Activated CD8-positive, alpha-beta memory T cell treated with anti-CD3 and anti-CD28 coated beads, Interleukin-2, amount 50 U/mL, for 1 hour (primary cell): Measurements from ENCODE around the gene CXCL1.

Experiments
- DNase-seq: peaks from one replicate; pipeline ENCODE4 v3.0.0-alpha.2; 2020; ENCODE audit errors: extremely low read depth

Gene CXCL1

GRCh38 chr4:73851293-73851692 lies 17.9 kb upstream of the CXCL1 start:
- no peak for DNase-seq

DNA sequence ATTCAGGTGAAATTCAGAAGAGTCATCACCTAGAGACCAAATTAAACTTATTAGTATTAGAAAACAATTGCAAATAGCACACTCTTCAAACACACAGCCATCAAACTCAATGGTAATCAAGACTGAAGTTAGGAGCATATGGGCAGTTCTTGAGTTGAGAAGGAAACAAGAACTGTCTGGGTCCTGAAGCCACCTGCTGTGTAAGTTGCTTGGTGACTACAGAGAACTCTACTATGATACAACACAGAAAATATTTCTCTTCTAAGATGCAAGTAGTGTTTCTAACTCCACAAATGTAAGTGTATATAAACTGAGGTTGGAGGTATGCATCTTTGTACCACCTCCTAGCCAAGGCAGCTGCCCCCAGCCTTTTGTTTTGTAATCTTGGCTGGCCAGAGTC lies 16.4 kb upstream of the CXCL1 start:
- DNase-seq = no peak

GRCh38 chr4:73853246-73853704 lies 15.9 kb upstream of the CXCL1 start, which contains the start of gene PF4V1:
TSS of gene PF4V1 (plus strand) at chr4:73853296. CDS start at chr4:73853363, 67 bp downstream.
- no peak for DNase-seq

DNA sequence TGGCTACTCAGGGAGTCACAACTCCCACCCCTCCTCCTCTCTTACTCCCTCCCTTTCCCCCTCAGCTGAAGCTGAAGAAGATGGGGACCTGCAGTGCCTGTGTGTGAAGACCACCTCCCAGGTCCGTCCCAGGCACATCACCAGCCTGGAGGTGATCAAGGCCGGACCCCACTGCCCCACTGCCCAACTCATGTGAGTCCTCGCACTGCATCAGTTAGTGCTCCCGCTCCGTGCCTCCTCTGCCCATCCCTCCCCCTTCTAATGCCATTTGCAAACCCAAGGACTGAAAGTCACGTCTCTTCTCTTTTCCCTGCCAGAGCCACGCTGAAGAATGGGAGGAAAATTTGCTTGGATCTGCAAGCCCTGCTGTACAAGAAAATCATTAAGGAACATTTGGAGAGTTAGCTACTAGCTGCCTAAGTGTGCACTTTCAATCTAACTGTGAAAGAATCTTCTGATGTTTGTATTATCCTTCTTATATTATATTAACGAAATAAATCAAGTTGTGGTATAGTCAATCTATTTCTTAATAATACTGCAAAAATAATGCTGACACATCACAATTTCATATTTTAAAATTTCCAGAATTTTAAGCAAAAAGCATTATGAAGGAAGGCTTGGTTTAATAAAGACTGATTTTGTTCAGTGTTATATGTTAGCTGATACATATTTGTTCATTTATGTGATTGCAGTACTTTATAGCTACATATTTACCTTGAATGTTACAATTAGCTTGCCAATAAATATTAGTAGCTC lies 15.3 kb upstream of the CXCL1 start:
- no peak for DNase-seq

GRCh38 chr4:73855406-73855805 lies 13.8 kb upstream of the CXCL1 start:
- DNase-seq = no peak

DNA sequence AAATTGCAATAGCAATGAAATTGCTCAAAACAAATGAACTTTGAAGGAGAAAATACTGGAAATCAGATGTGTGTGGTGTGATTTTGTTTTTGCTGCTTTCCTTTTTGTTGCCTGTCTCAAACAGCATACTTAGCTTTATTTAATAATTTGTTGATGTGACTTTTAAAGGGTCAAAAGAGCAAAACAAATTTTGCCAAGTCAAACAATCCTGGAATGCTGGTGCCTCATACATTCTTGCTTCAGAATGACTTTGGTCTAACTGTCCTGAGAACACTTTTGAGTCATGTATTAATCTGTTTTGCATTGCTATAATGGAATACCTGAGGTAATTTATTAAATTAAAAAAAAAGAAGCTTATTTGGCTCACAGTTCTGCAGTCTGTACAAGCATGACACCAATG lies 12.7 kb upstream of the CXCL1 start:
- no peak for DNase-seq

GRCh38 chr4:73859614-73860088 lies 9.5 kb upstream of the CXCL1 start:
- no peak for DNase-seq

DNA sequence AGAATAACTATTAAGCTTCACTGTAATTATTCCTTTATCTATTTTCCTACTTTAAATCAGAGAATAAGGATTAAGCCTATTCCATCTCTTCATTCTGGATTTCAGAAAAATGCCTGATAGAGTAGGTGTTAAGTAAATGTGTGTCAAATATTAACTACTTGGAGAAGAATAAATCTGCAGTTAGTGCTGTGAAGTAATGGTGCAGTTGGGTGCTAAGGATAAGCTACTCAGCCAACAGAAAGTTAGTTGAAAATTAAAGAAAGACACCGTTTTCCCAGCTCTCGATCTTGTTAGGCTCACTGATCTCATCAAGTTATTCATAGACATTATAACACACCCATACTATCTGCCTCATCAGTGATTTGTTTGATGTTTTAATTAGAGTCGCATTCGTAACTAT lies 9.0 kb upstream of the CXCL1 start:
- DNase-seq = no peak

DNA sequence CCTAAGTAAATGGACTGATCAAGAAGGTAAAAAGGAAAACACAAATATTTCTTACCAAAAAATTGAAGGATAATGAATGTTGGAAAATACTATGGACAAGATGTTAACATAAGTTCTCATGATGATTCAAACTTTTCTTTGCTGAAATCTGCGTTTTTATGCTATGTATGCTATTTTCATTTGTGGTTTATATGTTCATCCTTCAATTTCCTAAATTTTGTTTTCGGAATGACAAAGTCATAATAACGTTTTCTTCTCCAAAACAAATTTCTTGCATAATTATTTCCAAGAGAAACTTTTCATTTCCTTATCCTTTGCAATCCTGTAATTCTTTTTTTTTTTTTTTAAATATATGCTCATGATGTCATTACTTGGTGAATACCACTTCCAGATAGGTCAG lies 8.3 kb upstream of the CXCL1 start:
- no peak for DNase-seq

GRCh38 chr4:73862322-73862721 lies 6.9 kb upstream of the CXCL1 start:
- no peak for DNase-seq

GRCh38 chr4:73864365-73864764 lies 4.8 kb upstream of the CXCL1 start:
- no peak for DNase-seq

DNA sequence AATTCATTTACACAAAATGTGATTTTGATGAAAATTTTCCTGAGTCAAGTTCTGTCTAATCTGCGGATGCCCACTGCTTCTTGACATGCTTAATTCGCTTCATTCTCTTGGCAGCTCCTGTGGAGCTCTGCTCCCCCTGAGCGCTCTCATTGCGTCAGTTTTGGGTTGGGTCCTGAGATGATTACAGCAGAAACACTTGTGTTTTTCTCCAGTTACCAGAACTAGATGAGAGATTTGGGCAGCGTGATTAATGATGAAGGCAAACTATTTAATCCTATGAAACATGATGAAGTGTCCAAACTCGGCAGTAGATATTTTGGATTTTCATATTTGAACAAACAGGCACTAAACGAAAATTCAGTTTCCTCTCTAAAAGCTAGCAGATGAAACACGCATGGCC lies 4.2 kb upstream of the CXCL1 start:
- DNase-seq = no peak

DNA sequence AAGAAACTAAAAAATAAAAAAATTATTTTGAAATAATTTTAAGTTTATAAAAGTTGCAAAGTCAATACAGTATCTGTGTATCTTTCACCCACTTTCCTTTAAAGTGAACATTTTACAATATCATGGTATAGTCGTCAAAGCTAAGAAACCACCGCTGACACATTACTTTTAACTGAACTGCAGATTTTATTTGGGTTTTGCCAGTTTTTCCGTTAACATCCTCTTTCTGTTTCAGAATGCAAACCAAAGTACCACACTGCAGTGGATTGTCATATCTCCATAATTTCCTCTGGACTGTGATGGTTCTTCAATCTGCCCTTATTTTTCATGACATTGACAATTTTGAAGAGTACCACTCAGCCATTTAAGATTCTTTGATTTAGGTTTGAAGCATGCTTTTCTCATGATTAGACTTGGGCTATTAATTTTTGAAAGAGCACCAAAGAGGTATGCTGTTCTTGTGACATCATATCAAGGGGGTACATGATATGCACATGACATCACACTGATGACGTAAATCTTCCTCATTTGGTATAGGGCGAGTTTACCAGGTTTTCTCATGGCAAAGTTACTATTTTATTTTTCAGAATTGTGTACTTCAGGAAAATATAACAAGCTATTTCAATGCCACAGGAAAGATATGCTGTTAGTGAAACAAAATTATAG lies 3.6 kb upstream of the CXCL1 start:
- DNase-seq = no peak

DNA sequence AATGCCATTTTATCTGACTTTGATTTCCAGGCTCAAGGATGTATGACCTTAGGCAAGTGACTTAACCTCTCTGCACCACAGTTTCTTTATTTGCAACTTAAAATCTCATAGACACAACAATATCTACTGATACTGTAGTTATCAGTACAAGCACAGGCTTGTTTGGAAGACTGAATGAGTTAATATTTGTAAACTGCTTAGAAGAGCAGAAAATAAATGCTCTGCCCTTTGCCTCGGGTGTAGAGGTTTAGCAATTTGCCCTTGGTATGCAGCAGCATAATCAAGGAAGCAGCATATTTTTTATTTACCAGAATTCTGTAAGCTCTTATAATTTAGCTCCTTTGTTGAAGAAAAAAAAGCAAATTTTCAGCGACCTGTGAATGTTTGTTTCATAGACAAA lies 2.9 kb upstream of the CXCL1 start:
- DNase-seq = no peak

- no peak for DNase-seq
Measured at GRCh38 chr4:73867783-73868182, 1.4 kb upstream of the CXCL1 start.

GRCh38 chr4:73868206-73869129 lies 725 bp upstream of the CXCL1 start:
- no peak for DNase-seq

DNA sequence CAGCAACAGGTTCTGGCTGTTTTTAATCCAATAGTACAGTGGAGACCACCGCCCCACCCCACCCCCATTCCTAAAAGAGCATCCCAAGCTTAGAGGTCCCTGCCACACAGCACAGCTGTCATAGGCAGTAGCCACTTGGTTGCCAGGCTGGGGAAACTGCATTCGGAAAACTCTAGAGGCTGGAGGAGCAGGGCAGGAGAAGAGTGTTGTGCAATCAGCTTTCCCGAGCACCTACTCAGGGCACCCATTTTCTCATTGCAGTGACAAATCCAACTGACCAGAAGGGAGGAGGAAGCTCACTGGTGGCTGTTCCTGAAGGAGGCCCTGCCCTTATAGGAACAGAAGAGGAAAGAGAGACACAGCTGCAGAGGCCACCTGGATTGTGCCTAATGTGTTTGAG lies 1.1 kb downstream of the CXCL1 start:
- DNase-seq = no peak

DNA sequence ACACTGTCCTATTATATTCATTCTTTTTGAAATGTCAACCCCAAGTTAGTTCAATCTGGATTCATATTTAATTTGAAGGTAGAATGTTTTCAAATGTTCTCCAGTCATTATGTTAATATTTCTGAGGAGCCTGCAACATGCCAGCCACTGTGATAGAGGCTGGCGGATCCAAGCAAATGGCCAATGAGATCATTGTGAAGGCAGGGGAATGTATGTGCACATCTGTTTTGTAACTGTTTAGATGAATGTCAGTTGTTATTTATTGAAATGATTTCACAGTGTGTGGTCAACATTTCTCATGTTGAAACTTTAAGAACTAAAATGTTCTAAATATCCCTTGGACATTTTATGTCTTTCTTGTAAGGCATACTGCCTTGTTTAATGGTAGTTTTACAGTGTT lies 1.6 kb downstream of the CXCL1 start:
- no peak for DNase-seq

DNA sequence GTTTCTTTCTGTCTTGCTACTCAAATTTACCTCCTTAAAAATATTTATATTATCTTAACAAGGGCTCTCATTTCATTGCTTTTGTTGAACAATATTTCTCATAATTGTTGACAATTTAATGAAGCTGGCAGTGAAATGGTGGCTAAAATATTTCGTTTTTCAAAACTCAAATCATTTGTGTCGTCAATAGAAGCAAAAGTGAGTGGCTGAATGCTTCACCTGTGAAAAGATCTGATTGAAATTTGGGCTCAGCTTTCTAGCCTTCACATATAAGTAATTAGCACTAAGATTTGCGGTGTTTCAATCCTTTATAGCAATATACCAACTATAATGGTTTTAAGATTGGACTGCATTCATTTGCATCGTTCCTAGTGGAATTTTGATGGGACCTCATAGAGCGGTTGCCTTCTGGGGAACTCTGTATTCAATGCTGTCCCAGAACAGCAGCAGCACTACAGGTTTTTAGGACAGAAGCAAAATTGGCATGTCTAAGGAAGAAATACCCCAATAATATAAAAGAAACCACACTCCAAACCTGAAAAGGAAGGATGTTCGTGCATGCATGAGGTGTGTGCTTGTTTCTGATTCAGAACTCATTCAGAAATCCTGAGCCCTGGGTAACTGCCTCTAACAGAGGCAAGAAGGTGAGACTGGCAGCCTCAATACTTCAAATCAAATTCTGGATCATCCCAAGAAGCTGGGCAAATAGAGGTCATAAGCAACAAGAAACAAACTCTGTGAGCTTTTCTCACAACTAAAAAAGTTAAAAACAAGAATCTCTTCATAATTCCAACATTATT lies 2.5 kb downstream of the CXCL1 start:
- DNase-seq = no peak

DNA sequence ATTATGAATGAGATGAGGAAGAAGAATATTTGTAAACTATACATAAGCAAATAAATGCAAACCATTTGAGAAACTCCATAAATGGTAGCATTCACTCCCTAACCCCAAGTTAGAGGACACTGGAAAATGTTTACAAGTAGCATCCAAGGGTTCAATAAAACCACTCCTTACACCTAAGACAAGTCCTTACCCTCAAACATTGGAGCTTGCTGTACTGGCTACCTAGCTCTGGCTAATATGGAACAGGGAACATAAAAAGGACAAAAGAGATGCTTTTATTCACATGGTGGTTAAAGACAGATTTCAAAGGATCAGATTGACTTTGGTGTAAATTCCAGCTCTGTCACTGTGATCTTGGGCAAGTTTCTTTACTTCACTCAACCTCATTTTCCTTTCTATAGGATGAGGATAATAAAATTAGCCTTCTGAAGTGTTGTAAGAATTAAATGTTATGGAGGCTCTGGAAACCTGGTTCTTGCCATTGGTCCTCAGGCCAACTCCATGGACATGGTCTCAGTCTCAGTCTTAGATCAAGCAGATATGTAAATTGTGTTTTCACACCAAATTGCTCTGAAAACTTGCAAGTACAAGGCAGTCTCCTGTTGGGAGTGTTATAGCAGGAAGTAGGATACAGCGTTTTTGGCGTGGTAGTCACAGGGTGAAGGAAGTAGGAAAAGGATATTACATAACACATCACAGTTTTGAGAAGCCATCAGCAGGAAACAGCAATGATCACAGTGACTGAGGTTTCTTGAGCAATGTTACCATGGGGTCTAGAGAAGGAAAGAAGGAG lies 3.3 kb downstream of the CXCL1 start:
- no peak for DNase-seq

- no peak for DNase-seq
Measured at GRCh38 chr4:73874386-73874785, 5.2 kb downstream of the CXCL1 start.
